ENCODE data around the gene RHOJ.

The RHOJ gene

DNA sequence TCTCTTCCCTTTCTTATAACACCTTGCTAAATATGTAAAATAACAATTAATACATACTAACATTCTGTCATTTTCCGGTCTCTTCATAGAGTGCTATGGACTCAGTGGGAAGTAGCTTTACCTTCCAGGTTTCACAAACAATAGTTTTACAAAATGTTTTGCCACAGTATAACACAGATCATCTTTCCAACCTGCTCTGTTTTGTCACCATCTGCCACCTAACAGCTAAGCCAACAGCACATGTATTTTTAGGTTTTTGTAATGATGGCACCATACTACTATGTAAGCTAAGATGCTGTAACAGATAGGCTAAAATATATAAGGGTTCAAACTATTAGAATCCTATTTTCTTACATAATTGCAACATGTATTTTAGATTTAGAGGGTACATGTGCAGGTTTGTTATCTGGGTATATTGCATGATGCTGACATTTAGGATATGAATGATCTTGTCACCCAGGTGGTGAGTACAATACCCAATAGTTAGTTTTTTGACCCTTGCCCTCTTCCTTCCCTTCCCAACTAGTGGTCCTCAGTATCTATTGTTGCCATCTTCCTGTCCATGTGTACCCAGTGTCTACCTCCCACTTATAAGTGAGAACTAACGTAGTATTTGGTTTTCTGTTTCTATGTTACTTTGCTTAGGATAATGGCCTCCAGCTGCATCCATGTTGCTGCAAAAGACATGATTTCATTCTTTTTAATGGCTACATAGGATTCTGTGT, 8.7 kb downstream of the RHOJ start:
- DNase-seq (ENCODE audit: low spot score in 2 of 2) (no peak), ATAC-seq (replicated peaks; ENCODE audit: extremely low read depth, poor library complexity, severe bottlenecking) (no peak)
- Mint-ChIP-seq H3K9me3 (no peaks in the 10 kb centered on the region), H3K27me3 (peaks cover 17% of the 10 kb centered on the region), H3K27ac (ENCODE audit: low read depth) (no peak overlapping the region), H3K4me3 (no peak overlapping the region), H3K36me3 (ENCODE audit: insufficient read depth) (no peaks in the 10 kb centered on the region), H3K4me1 (no peaks in the 10 kb centered on the region)

DNA sequence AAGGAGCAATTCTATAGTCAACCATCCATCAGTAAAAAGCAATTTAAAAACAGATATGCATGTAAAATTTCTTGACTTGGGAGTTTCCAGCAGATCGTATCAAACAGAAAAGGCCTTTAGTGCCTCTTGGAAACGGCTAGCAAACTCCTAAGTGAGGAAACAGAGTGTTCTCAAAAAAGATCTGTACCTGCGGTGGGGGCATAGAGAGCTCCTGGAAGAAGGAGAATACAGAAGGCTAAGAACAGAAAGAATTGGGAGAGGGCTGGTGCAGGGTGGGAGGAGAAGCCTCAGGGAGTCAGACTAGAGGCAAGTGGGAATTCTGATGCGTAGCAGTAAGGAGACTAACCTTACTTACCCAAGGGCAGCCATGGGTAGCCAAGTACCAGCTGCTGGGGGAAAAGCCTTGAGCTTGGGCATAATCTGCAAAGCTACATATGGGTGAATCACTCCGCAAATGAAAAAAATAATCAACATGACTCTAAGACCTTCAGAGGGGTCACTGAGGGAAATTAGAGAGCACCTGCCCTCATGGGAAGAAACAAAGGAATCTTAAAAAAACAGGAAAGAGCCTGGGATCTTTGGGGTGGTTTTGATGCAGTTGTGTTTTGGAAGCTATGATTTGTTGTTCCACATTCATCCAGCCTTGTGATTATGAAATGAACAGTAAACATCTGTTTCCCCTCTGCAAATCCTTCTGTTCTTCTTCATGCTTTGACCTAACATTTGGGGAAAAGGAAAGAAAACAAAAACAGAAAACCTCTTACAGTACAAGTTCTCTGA, 10.4 kb downstream of the RHOJ start:
- Mint-ChIP-seq H3K36me3 (ENCODE audit: insufficient read depth) (no peaks in the 10 kb centered on the region), H3K4me3 (no peak overlapping the region), H3K27me3 (peaks cover 28% of the 10 kb centered on the region), H3K9me3 (no peaks in the 10 kb centered on the region), H3K27ac (ENCODE audit: low read depth) (no peak overlapping the region), H3K4me1 (no peaks in the 10 kb centered on the region)
- DNase-seq (ENCODE audit: low spot score in 2 of 2): no peak
- no peak for ATAC-seq (replicated peaks; ENCODE audit: extremely low read depth, poor library complexity, severe bottlenecking)

DNA sequence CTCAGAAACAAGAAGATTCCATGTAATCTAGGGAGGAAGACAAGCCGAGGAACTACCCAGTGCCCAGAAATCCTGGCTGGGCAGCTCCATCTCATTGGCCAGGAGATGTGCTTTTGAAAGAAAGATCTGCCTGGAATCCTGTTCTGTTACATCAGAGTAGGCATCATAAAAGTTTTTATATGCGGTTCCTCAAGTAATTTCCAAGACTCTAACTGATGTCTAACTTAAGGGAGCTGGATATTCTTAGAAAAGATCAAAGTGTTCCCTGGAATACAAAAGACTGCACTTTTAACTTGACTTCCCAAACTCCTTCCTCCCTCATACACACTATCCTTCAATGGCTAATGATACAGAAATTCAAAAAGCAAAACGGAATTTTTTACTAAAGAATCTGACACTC, 16.3 kb downstream of the RHOJ start:
- DNase-seq (ENCODE audit: low spot score in 2 of 2) (no peak), ATAC-seq (replicated peaks; ENCODE audit: extremely low read depth, poor library complexity, severe bottlenecking) (no peak)
- H3K4me3 Mint-ChIP-seq: no peak overlapping the region
- peaks cover 55% of the 10 kb centered on the region for H3K27me3 Mint-ChIP-seq
- no peaks in the 10 kb centered on the region for H3K4me1 Mint-ChIP-seq
- H3K9me3 Mint-ChIP-seq: no peaks in the 10 kb centered on the region
- no peak overlapping the region for H3K27ac Mint-ChIP-seq (ENCODE audit: low read depth)
- H3K36me3 Mint-ChIP-seq (ENCODE audit: insufficient read depth): peaks cover 2% of the 10 kb centered on the region

GRCh38 chr14:63223596-63223995, 19.4 kb downstream of the RHOJ start:
- no peak for DNase-seq (ENCODE audit: low spot score in 2 of 2)
- Mint-ChIP-seq H3K27ac (ENCODE audit: low read depth) (no peak overlapping the region), H3K9me3 (no peaks in the 10 kb centered on the region), H3K4me3 (no peak overlapping the region), H3K36me3 (ENCODE audit: insufficient read depth) (peaks cover 2% of the 10 kb centered on the region), H3K4me1 (no peaks in the 10 kb centered on the region), H3K27me3 (peaks cover 59% of the 10 kb centered on the region)
- ATAC-seq (replicated peaks; ENCODE audit: extremely low read depth, poor library complexity, severe bottlenecking): no peak

GRCh38 chr14:63224196-63224595, 20.0 kb downstream of the RHOJ start:
- Mint-ChIP-seq H3K4me1 (no peaks in the 10 kb centered on the region), H3K4me3 (no peak overlapping the region), H3K27ac (ENCODE audit: low read depth) (no peak overlapping the region), H3K36me3 (ENCODE audit: insufficient read depth) (peaks cover 2% of the 10 kb centered on the region), H3K27me3 (peaks cover 55% of the 10 kb centered on the region), H3K9me3 (no peaks in the 10 kb centered on the region)
- no peak for ATAC-seq (replicated peaks; ENCODE audit: extremely low read depth, poor library complexity, severe bottlenecking)
- no peak for DNase-seq (ENCODE audit: low spot score in 2 of 2)

GRCh38 chr14:63228217-63228616, 24.0 kb downstream of the RHOJ start:
- Mint-ChIP-seq H3K27ac (ENCODE audit: low read depth) (no peak overlapping the region), H3K4me1 (no peaks in the 10 kb centered on the region), H3K36me3 (ENCODE audit: insufficient read depth) (peaks cover 2% of the 10 kb centered on the region), H3K27me3 (peaks cover 51% of the 10 kb centered on the region), H3K9me3 (no peaks in the 10 kb centered on the region), H3K4me3 (no peak overlapping the region)
- DNase-seq (ENCODE audit: low spot score in 2 of 2): no peak
- ATAC-seq (replicated peaks; ENCODE audit: extremely low read depth, poor library complexity, severe bottlenecking): no peak

DNA sequence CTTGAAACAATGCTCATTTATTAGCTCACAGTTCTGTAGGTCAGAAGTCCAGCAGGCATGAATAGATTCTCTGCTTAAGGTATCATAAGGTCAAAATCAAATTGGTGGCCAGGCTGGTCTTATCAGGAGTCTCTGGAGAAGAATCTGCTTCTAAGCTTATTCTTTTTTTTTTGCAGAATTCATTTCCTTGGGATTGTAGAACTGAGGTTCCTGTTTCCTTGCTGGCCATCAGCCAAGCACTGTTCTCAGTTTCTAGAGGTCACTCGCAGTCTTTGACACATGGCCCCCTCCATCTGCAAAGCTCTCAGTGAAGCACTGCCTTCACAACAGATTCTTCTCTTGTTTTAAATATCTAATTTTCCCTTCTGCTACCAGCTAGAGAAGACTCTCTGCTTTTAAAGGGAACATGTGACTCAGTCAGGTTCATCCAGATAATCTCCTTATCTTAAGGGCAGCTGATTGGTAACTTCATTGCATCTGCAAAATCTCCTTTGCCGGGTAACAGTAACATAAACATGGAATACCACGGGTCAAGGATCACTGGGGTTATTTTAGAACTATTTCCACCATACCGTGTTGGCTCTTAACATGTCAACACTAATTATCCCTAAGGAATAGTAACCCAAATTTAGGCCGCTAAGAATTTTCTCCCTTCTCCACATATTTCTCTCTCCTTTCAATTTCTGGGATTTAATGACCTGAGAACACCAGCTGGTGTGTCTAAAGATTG, 25.3 kb downstream of the RHOJ start:
- no peaks in the 10 kb centered on the region for H3K36me3 Mint-ChIP-seq (ENCODE audit: insufficient read depth)
- no peaks in the 10 kb centered on the region for H3K4me1 Mint-ChIP-seq
- no peak overlapping the region for H3K27ac Mint-ChIP-seq (ENCODE audit: low read depth)
- H3K27me3 Mint-ChIP-seq: peaks cover 51% of the 10 kb centered on the region
- ATAC-seq (replicated peaks; ENCODE audit: extremely low read depth, poor library complexity, severe bottlenecking) (no peak), DNase-seq (ENCODE audit: low spot score in 2 of 2) (no peak)
- H3K9me3 Mint-ChIP-seq: no peaks in the 10 kb centered on the region
- H3K4me3 Mint-ChIP-seq: no peak overlapping the region

DNA sequence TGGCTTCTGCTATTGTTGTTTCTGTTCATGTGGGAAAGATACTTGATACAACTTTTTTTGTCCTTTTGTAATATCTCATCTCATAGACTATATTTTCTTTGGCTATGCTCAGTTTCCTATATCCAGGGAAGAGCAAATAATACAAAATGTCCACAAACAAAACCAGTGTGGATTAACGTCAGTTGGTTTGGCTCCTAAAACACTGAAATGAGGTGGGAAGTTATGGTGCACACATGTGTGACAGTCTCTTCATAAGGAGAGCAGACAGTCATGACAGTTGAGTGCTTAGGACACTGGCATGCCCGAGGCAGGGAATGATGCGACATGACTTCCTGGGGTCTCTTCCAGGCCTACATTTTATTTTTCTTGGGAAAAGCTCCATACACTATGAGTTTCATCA, 27.5 kb downstream of the RHOJ start:
- Mint-ChIP-seq H3K36me3 (ENCODE audit: insufficient read depth) (no peaks in the 10 kb centered on the region), H3K4me3 (no peak overlapping the region), H3K4me1 (no peaks in the 10 kb centered on the region), H3K27me3 (peaks cover 52% of the 10 kb centered on the region), H3K27ac (ENCODE audit: low read depth) (no peak overlapping the region), H3K9me3 (no peaks in the 10 kb centered on the region)
- ATAC-seq (replicated peaks; ENCODE audit: extremely low read depth, poor library complexity, severe bottlenecking) (no peak), DNase-seq (ENCODE audit: low spot score in 2 of 2) (no peak)

DNA sequence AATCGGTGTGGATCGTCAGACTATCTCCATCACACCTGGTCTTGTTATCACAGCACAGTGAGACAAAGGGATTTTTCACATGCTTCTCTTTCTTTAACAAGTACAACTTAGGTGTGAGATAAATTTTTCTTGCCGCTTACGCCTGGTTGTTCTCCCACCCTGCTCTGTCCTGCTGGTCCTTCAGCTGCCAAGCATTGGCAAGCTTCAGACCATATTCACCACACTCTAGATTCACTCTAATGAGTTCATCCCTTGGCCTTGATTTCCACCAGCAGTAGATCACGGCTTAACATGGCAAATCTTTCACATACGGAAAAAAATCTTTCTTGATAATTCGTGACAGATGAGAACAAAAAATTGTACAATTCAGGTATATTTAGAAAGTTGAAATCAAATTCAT, 33.5 kb downstream of the RHOJ start:
- ATAC-seq (replicated peaks; ENCODE audit: extremely low read depth, poor library complexity, severe bottlenecking): no peak
- DNase-seq (ENCODE audit: low spot score in 2 of 2): no peak
- no peaks in the 10 kb centered on the region for H3K9me3 Mint-ChIP-seq
- H3K27ac Mint-ChIP-seq (ENCODE audit: low read depth): no peak overlapping the region
- no peak overlapping the region for H3K4me3 Mint-ChIP-seq
- no peaks in the 10 kb centered on the region for H3K36me3 Mint-ChIP-seq (ENCODE audit: insufficient read depth)
- no peaks in the 10 kb centered on the region for H3K4me1 Mint-ChIP-seq
- peaks cover 58% of the 10 kb centered on the region for H3K27me3 Mint-ChIP-seq

DNA sequence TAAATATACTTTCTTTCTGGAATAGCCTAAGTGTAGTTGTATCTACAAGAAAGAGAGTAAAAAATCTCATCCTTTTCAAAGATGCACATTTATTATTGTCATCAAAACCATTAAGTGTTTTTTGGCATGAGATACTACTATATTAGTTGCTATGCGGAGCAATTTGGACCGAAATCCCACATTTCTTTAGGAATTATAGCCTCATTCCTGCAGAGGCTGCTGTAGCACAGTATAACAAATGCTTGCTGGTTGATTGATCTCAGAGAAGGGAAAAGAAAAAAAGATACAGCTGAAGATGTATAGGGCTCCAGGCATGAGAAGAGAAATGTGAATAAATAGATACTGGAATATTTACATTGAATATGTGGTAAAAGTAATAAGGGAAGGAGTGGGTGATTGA, 36.0 kb downstream of the RHOJ start:
- Mint-ChIP-seq H3K4me3 (no peak overlapping the region), H3K27ac (ENCODE audit: low read depth) (no peak overlapping the region), H3K9me3 (no peaks in the 10 kb centered on the region), H3K4me1 (no peaks in the 10 kb centered on the region), H3K27me3 (peaks cover 46% of the 10 kb centered on the region), H3K36me3 (ENCODE audit: insufficient read depth) (no peaks in the 10 kb centered on the region)
- DNase-seq (ENCODE audit: low spot score in 2 of 2) (no peak), ATAC-seq (replicated peaks; ENCODE audit: extremely low read depth, poor library complexity, severe bottlenecking) (no peak)

GRCh38 chr14:63241096-63241495, 36.9 kb downstream of the RHOJ start:
- Mint-ChIP-seq H3K9me3 (no peaks in the 10 kb centered on the region), H3K27me3 (peaks cover 37% of the 10 kb centered on the region), H3K4me1 (no peaks in the 10 kb centered on the region), H3K27ac (ENCODE audit: low read depth) (no peak overlapping the region), H3K36me3 (ENCODE audit: insufficient read depth) (no peaks in the 10 kb centered on the region), H3K4me3 (no peak overlapping the region)
- DNase-seq (ENCODE audit: low spot score in 2 of 2) (no peak), ATAC-seq (replicated peaks; ENCODE audit: extremely low read depth, poor library complexity, severe bottlenecking) (no peak)

GRCh38 chr14:63243646-63244045, 39.4 kb downstream of the RHOJ start:
- no peak overlapping the region for H3K4me3 Mint-ChIP-seq
- no peak overlapping the region for H3K27ac Mint-ChIP-seq (ENCODE audit: low read depth)

GRCh38 chr14:63245893-63246292, 41.6 kb downstream of the RHOJ start:
- Mint-ChIP-seq H3K4me3 (no peak overlapping the region), H3K4me1 (no peaks in the 10 kb centered on the region), H3K9me3 (no peaks in the 10 kb centered on the region), H3K27me3 (peaks cover 30% of the 10 kb centered on the region), H3K36me3 (ENCODE audit: insufficient read depth) (no peaks in the 10 kb centered on the region), H3K27ac (ENCODE audit: low read depth) (no peak overlapping the region)
- ATAC-seq (replicated peaks; ENCODE audit: extremely low read depth, poor library complexity, severe bottlenecking): no peak
- DNase-seq (ENCODE audit: low spot score in 2 of 2): no peak

More at GRCh38 chr14:63243646-63244045, 39.4 kb downstream of the RHOJ start:
- peaks cover 40% of the 10 kb centered on the region for H3K27me3 Mint-ChIP-seq
- H3K9me3 Mint-ChIP-seq: no peaks in the 10 kb centered on the region
- no peaks in the 10 kb centered on the region for H3K36me3 Mint-ChIP-seq (ENCODE audit: insufficient read depth)
- DNase-seq (ENCODE audit: low spot score in 2 of 2): no peak
- ATAC-seq (replicated peaks; ENCODE audit: extremely low read depth, poor library complexity, severe bottlenecking): no peak
- no peaks in the 10 kb centered on the region for H3K4me1 Mint-ChIP-seq
